Sigmoid colon (tissue), 4 donors: ENCODE data around the gene MYH9.

Experiments
- CTCF ChIP-seq, 4 experiments: fragments of 450-650 bp in 3 of 4; fragments of 200-600 bp in 1 of 4; IDR thresholded peaks; one replicate each; pipeline ENCODE4 v1.5.1; 2016 to 2019; ENCODE audit warnings: antibody characterized with exemption in 4 of 4, mild to moderate bottlenecking in 3 of 4, moderate library complexity in 2 of 4
- EP300 ChIP-seq, 4 donors: sonication (generic); formaldehyde crosslinking; IDR thresholded peaks; one replicate each; pipeline ENCODE4 v1.6.1; 2017; ENCODE audit warnings: antibody characterized with exemption in 4 of 4
- POLR2A ChIP-seq, 2 donors: fragments of 450-650 bp; IDR thresholded peaks; one replicate each; pipeline ENCODE4 v1.6.1; 2016; ENCODE audit warnings: antibody characterized with exemption in 2 of 2, mild to moderate bottlenecking in 2 of 2, moderate library complexity in 2 of 2

GRCh38 chr22:36409911-36410756 lies 22.4 kb upstream of the MYH9 start:
- TF ChIP-seq EP300 (IDR thresholded peaks at IDR 0.05) (no peak), CTCF (IDR thresholded peaks at IDR 0.05) (no peak), POLR2A (IDR thresholded peaks at IDR 0.05) (peak in 1 of 2 donors; percentile 57)
